ENCODE data around the gene HIP1.
"Not testable (repeated sequence)": the region's sequence is repeated elsewhere in the genome, so short reads cannot be mapped to it uniquely, and the experiment has no call there.

Gene HIP1

DNA sequence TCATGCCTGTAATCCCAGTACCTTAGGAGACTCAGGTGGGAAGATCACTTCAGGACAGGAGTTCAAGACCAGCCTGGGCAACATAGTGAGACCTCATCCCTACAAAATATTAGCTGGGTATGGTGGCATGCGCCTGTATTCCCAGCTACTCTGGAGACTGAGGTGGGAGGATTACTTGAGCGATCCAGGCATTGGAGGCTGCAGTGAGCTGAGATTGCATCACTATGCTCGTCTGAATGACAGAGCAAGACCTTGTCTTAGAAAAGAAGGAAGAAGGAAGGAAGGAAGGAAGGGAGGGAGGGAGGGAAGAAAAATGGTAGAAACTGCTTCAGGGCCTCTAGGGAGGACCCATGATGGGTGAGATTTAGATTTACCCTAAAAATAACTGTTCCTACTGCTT lies 134.3 kb downstream of the HIP1 start:
- TF ChIP-seq, protein P1, sequence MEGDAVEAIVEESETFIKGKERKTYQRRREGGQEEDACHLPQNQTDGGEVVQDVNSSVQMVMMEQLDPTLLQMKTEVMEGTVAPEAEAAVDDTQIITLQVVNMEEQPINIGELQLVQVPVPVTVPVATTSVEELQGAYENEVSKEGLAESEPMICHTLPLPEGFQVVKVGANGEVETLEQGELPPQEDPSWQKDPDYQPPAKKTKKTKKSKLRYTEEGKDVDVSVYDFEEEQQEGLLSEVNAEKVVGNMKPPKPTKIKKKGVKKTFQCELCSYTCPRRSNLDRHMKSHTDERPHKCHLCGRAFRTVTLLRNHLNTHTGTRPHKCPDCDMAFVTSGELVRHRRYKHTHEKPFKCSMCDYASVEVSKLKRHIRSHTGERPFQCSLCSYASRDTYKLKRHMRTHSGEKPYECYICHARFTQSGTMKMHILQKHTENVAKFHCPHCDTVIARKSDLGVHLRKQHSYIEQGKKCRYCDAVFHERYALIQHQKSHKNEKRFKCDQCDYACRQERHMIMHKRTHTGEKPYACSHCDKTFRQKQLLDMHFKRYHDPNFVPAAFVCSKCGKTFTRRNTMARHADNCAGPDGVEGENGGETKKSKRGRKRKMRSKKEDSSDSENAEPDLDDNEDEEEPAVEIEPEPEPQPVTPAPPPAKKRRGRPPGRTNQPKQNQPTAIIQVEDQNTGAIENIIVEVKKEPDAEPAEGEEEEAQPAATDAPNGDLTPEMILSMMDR (conservative IDR thresholded peaks at IDR 0.05; ENCODE audit: low read depth, low read length) = no peak
- no peak for DNase-seq (ENCODE audit: low read depth)
- H3K4me3 ChIP-seq (ENCODE audit: low read depth, low read length) = no peak overlapping the region

DNA sequence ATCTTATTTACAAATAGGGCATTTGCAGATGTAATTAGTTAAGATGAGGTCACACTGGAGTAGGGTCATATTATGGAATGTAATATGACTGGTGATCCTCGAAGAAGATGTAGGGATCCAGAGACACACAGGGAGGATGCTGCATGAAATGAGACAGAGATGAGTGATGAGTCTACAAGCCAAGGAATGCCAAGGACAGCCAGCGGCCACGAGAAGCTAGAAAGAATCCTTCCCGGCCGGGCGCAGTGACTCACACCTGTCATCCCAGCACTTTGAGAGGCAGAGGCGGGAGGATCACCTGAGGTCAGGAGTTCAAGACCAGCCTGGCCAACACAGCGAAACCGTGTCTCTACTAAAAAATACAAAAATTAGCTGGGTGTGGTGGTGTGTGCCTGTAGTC lies 135.9 kb downstream of the HIP1 start:
- DNase-seq (ENCODE audit: low read depth); H3K4me3 ChIP-seq (ENCODE audit: low read depth, low read length): not testable (repeated sequence)

DNA sequence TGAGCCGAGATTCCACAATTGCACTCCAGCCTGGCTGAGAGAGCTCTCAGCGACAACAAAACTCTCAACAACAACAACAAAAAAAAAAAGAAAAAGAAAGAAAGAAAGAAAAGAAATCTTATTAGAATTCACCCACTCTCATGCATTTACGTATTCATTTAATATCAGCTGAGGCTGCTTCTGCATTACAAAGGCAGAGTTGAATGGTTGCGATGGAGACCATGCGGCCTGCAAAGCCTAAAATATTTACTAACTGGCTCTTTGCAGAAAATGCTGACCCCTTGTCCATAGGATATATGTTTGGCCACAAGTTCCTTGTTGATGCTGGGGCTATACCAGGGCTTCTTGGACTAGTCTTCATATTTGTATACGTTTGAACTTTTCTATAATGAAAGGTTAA lies 137.2 kb downstream of the HIP1 start:
- no peak overlapping the region for H3K4me3 ChIP-seq (ENCODE audit: low read depth, low read length)
- TF ChIP-seq, protein P1 (conservative IDR thresholded peaks at IDR 0.05; ENCODE audit: low read depth, low read length) = no peak
- DNase-seq (ENCODE audit: low read depth) = no peak

DNA sequence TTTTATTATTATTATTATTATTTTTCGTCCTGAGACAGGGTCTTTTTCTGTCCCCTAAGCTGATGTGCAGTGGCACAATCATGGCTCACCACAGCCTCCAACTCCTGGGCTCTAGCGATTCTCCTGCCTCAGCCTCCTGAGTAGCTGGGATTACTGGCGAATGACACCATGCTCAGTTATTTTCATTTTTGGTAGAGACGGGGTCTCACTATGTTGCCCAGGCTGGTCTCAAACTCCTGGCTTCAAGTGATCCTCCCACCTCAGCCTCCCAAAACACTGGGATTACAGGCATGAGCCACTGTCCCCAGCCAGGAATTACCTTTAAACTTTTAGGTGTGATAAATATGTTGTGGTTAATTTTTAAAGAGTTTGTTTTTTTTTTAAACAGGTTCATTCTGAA lies 138.0 kb downstream of the HIP1 start:
- not testable (repeated sequence) for H3K4me3 ChIP-seq (ENCODE audit: low read depth, low read length); DNase-seq (ENCODE audit: low read depth)

DNA sequence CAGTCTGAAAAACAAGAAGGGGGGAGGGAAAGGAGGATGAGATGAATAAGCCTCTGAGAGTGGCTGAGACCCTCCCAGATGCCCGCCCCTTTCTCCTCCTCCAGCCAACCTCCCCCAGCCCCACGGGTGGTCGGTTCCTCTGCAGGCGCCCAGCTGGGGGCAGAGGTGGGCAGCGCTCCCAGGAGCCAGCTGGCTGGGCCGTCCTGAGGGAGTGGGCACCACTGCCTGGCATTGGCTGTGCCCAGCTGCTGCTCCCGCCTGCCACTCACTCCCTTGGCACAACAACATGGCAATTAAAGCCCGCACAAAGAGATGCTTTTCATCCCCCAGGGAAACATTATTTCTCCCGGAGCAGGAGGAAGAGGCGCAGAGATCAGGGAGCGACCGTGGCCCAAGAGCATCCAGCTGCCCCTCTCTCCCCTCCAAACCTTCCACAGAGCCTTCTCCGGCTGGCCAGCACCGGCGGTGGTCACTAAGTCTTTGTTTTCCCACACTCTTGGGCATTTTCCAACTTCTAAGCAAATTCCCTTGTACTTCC lies 139.4 kb downstream of the HIP1 start:
- TF ChIP-seq, protein P1 (conservative IDR thresholded peaks at IDR 0.05; ENCODE audit: low read depth, low read length) = no peak
- H3K4me3 ChIP-seq (ENCODE audit: low read depth, low read length) = no peak overlapping the region
- DNase-seq (ENCODE audit: low read depth) = no peak

DNA sequence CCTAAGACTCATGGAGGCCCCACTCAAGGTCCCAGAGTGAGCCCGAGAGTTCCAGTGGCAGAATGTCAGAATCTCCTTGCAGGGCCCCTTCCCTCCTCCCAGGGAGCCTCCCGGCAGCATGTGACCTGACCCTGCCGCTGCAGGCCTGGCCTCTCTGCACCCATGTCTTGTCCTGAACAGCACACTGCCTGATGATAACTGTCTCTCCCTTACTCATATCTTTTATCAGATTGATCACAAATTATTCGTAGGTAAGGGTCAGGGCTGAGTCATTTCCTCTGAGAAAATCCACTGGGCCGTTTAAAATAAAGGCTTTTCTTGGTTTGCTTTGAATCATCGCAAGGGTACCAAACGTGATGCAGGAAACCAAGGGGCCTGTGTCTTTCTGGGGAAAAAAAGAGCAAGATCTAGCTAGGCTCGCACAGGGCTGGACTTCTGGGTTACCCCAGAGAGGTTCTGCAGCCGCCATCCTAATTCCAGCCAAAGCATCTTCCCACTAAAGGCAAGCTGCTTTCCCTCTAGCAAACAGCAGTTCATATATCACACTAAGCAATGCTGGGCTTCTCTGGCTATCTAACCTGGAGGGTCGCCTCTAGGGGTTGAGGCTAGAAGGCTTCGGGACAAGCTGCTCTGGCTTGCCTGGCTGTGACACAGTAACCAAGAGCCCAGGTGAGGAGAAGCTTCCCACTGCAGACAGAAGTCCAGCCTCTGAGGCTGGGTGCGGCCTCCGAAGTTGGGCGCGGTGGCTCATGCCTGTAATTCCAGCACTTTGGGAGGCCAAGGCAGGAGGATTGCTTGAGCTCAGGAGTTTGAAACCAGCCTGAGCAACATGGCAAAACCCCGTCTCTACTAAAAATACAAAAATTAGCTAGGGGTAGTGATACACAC lies 141.8 kb downstream of the HIP1 start:
- no peak overlapping the region for H3K4me3 ChIP-seq (ENCODE audit: low read depth, low read length)
- TF ChIP-seq, protein P1 (conservative IDR thresholded peaks at IDR 0.05; ENCODE audit: low read depth, low read length) = no peak
- DNase-seq (ENCODE audit: low read depth) = peak; percentile 20

DNA sequence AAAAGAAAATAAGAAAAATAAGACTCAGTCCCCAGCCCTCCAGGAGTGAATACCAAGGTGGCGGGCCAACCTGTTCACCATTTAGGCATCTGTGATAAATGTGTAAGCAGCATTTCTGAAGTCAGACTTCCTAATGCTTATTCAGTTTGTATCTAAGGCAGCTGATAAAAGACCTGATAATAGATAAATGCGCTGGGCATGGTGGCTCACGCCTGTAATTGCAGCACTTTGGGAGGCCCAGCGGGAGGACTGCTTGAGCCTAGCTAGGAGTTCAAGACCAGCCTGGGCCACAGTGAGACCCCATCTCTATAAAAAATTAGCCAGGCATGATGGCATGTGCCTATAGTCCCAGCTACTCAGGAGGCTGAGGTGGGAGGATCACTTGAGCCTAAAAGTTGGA lies 143.0 kb downstream of the HIP1 start:
- TF ChIP-seq, protein P1 (conservative IDR thresholded peaks at IDR 0.05; ENCODE audit: low read depth, low read length) = no peak
- DNase-seq (ENCODE audit: low read depth) = no peak

DNA sequence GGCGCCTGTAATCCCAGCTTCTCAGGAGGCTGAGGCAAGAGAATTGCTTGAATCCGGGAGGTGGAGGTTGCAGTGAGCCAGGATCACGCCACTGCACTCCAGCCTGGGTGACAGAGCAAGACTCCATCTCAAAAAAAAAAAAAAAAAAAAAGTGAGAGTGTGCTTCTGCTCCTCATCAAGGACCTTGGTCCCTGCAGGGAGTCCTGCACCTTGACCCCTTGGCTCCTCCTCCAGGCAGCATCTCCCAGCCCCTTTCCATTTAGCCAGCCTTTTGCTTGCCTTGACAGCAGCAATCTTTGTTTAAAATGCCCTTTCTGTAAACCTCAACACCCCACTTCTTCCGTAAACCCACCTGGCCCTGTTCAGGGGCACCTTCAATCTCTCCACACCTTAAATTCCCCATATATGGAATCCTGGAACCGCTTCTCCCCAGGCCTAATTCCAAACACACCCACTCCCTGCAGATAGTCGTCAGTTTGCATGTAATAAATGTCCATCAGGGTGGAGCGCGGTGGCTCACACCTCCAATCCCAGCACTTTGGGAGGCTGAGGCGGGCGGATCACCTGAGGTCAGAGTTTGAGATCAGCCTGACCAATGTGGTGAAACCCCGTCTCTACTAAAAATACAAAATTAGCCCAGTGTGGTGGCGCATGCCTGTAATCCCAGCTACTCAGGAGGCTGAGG lies 145.1 kb downstream of the HIP1 start:
- not testable (repeated sequence) for DNase-seq (ENCODE audit: low read depth); H3K4me3 ChIP-seq (ENCODE audit: low read depth, low read length)

More for the DNA sequence above, 143.0 kb downstream of the HIP1 start:
- no peak overlapping the region for H3K4me3 ChIP-seq (ENCODE audit: low read depth, low read length)
